Progenitor cell of endocrine pancreas (in vitro differentiated cells): ENCODE measurements around the gene FNDC11. TPM values are rescaled to one million over a fixed set of nuclear protein-coding genes. Genes with fewer than 3 reads are reported as not detected.

Experiments used
- DNase-seq: peaks from one replicate; pipeline ENCODE4 v3.0.0; 2021; ENCODE audit warnings: low spot score; ENCODE audit not compliant: unreplicated experiment
- H3K27ac Mint-ChIP-seq: 2 replicates; pipeline ENCODE4 v1.8.0; 2021; ENCODE audit warnings: mild to moderate bottlenecking, moderate library complexity, mixed read lengths
- H3K27me3 Mint-ChIP-seq: 2 replicates; pipeline ENCODE4 v1.8.0; 2021; ENCODE audit warnings: mixed read lengths
- H3K36me3 Mint-ChIP-seq: 2 replicates; pipeline ENCODE4 v1.8.0; 2022; ENCODE audit warnings: mixed read lengths; ENCODE audit not compliant: insufficient read depth
- H3K4me1 Mint-ChIP-seq: 2 replicates; pipeline ENCODE4 v1.8.0; 2021; ENCODE audit warnings: low read depth, mixed read lengths
- H3K4me3 Mint-ChIP-seq: 2 replicates; pipeline ENCODE4 v1.8.0; 2021; ENCODE audit warnings: low read depth, mild to moderate bottlenecking, moderate library complexity, mixed read lengths
- H3K9me3 Mint-ChIP-seq: 2 replicates; pipeline ENCODE4 v1.8.0; 2021; ENCODE audit warnings: low read depth, mixed read lengths
- CTCF ChIP-seq: fragments of 200-600 bp; sonication (generic); IDR thresholded peaks from one replicate; pipeline ENCODE4 v1.5.0; 2021; ENCODE audit warnings: antibody characterized with exemption, mild to moderate bottlenecking; ENCODE audit not compliant: unreplicated experiment
- total RNA-seq: library from RNA; stranded (reverse); gene quantifications from 2 replicates; pipeline ENCODE4 v1.2.1, GENCODE V29; 2021

Gene FNDC11
- total RNA-seq, 1 donor from 2014 or later = 1.9 TPM

GRCh38 chr20:63549679-63550282 is 4.2 kb upstream of the FNDC11 start:
- Mint-ChIP-seq H3K27me3 (peaks cover 18% of the 10 kb centered on the region), H3K27ac (no peak overlapping the region), H3K9me3 (no peaks in the 10 kb centered on the region), H3K4me1 (peaks cover 3% of the 10 kb centered on the region), H3K4me3 (no peak overlapping the region), H3K36me3 (no peaks in the 10 kb centered on the region)
- no peak for TF ChIP-seq CTCF
- no peak for DNase-seq

GRCh38 chr20:63551068-63551467 is 2.9 kb upstream of the FNDC11 start:
- no peak for TF ChIP-seq CTCF
- no peaks in the 10 kb centered on the region for H3K9me3 Mint-ChIP-seq
- no peaks in the 10 kb centered on the region for H3K4me1 Mint-ChIP-seq
- H3K4me3 Mint-ChIP-seq = no peak overlapping the region
- no peak overlapping the region for H3K27ac Mint-ChIP-seq
- no peaks in the 10 kb centered on the region for H3K36me3 Mint-ChIP-seq
- DNase-seq = no peak
- peaks cover 15% of the 10 kb centered on the region for H3K27me3 Mint-ChIP-seq

GRCh38 chr20:63552481-63553249 is 1.3 kb upstream of the FNDC11 start:
- DNase-seq = no peak
- Mint-ChIP-seq H3K27ac (no peak overlapping the region), H3K4me1 (no peaks in the 10 kb centered on the region), H3K27me3 (peaks cover 12% of the 10 kb centered on the region), H3K9me3 (no peaks in the 10 kb centered on the region), H3K4me3 (peak overlapping the region; percentile 38), H3K36me3 (no peaks in the 10 kb centered on the region)
- no peak for TF ChIP-seq CTCF

- Mint-ChIP-seq H3K4me1 (no peaks in the 10 kb centered on the region), H3K27ac (no peak overlapping the region), H3K27me3 (peaks cover 12% of the 10 kb centered on the region), H3K4me3 (peak overlapping the region; percentile 69), H3K36me3 (no peaks in the 10 kb centered on the region), H3K9me3 (no peaks in the 10 kb centered on the region)
- peak; percentile 70 for DNase-seq
- no peak for TF ChIP-seq CTCF
Observed at GRCh38 chr20:63553251-63553932, 567 bp upstream of the FNDC11 start.
